Activated CD8-positive, alpha-beta memory T cell treated with anti-CD3 and anti-CD28 coated beads, Interleukin-2, amount 10 ng/mL, durations not matched to agents 7 days and 5 days (primary cell): Measurements from ENCODE around the gene RPS26. TPM values are rescaled to one million over a fixed set of nuclear protein-coding genes. Genes with fewer than 3 reads are reported as not detected.
"Not testable (repeated sequence)": the region's sequence is repeated elsewhere in the genome, so short reads cannot be mapped to it uniquely, and the experiment has no call there.

ENCODE experiments used
- ATAC-seq: fragments of 150-1000 bp; cut with Tn5 transposase; one replicate; pipeline ENCODE4 v1.10.0; 2021; ENCODE audit warnings: moderate library complexity
- CTCF ChIA-PET: fragments of 350-600 bp; sonication (Branson Sonifier 250); formaldehyde crosslinking; loops from one replicate; lab custom pipeline; 2021; ENCODE audit warnings: antibody characterized with exemption; lab: Charles Lee
- DNase-seq: peaks from one replicate; pipeline ENCODE4 v3.0.0-alpha.2; 2020
- H3K27ac Mint-ChIP-seq: one replicate; pipeline ENCODE4 v1.8.0; 2021; ENCODE audit warnings: mild to moderate bottlenecking, mixed read lengths
- H3K27me3 Mint-ChIP-seq: one replicate; pipeline ENCODE4 v1.8.0; 2021; ENCODE audit warnings: mixed read lengths
- H3K36me3 Mint-ChIP-seq: one replicate; pipeline ENCODE4 v1.8.0; 2021; ENCODE audit warnings: mild to moderate bottlenecking, mixed read lengths
- H3K4me1 Mint-ChIP-seq: one replicate; pipeline ENCODE4 v1.8.0; 2021; ENCODE audit warnings: mixed read lengths
- H3K4me3 Mint-ChIP-seq: one replicate; pipeline ENCODE4 v1.8.0; 2021; ENCODE audit warnings: mild to moderate bottlenecking, moderate library complexity, mixed read lengths
- H3K9me3 Mint-ChIP-seq: one replicate; pipeline ENCODE4 v1.8.0; 2022; ENCODE audit warnings: low read depth, mixed read lengths
- total RNA-seq, 2 experiments: library from RNA; stranded (reverse); gene quantifications; one replicate each; pipeline ENCODE4 v1.2.3, GENCODE V29; 2021

Gene RPS26
- total RNA-seq, 2 experiments from 2014 or later, result 27.9 to 42.2 TPM

GRCh38 chr12:56029666-56030293 lies 11.9 kb upstream of the RPS26 start:
- H3K27ac Mint-ChIP-seq, result no peak overlapping the region
- H3K9me3 Mint-ChIP-seq, result no peaks in the 10 kb centered on the region
- CTCF ChIA-PET, result interaction anchor here (0.5 to 5.6 kb wide), 23 partner anchors 9 to 316 kb away, joined by 3 to 92 read pairs (median 4); partner anchors contain the start of genes IKZF4, PA2G4 and SUOX
- peak; percentile 63 for DNase-seq
- H3K36me3 Mint-ChIP-seq, result peaks cover 61% of the 10 kb centered on the region
- peaks cover 44% of the 10 kb centered on the region for H3K4me1 Mint-ChIP-seq
- H3K4me3 Mint-ChIP-seq, result no peak overlapping the region
- H3K27me3 Mint-ChIP-seq, result no peaks in the 10 kb centered on the region
- peak; percentile 75 for ATAC-seq

- peaks cover 58% of the 10 kb centered on the region for H3K4me1 Mint-ChIP-seq
- H3K9me3 Mint-ChIP-seq, result no peaks in the 10 kb centered on the region
- ATAC-seq (no peak), DNase-seq (peak; percentile 46)
- H3K36me3 Mint-ChIP-seq, result peaks cover 62% of the 10 kb centered on the region
- H3K4me3 Mint-ChIP-seq, result no peak overlapping the region
- CTCF ChIA-PET, result interaction anchor here (1.0 to 1.1 kb wide), 2 partner anchors 17 to 36 kb away, joined by 3 read pairs; no protein-coding TSS in a partner anchor
- H3K27me3 Mint-ChIP-seq, result no peaks in the 10 kb centered on the region
- peak overlapping the region; percentile 48 for H3K27ac Mint-ChIP-seq
These were observed 9.7 kb upstream of the RPS26 start for GRCh38 chr12:56031987-56032386.

GRCh38 chr12:56034586-56035332 lies 7.0 kb upstream of the RPS26 start:
- CTCF ChIA-PET, result interaction anchor here (1.0 to 2.4 kb wide), 4 partner anchors 10 to 296 kb away, joined by 3 to 14 read pairs (median 4); no protein-coding TSS in a partner anchor
- H3K4me3 Mint-ChIP-seq, result no peak overlapping the region
- H3K36me3 Mint-ChIP-seq, result peaks cover 47% of the 10 kb centered on the region
- peak; percentile 76 for DNase-seq
- no peaks in the 10 kb centered on the region for H3K27me3 Mint-ChIP-seq
- peak; percentile 64 for ATAC-seq
- H3K4me1 Mint-ChIP-seq, result peaks cover 59% of the 10 kb centered on the region
- H3K9me3 Mint-ChIP-seq, result no peaks in the 10 kb centered on the region
- H3K27ac Mint-ChIP-seq, result peak overlapping the region; percentile 59

DNA sequence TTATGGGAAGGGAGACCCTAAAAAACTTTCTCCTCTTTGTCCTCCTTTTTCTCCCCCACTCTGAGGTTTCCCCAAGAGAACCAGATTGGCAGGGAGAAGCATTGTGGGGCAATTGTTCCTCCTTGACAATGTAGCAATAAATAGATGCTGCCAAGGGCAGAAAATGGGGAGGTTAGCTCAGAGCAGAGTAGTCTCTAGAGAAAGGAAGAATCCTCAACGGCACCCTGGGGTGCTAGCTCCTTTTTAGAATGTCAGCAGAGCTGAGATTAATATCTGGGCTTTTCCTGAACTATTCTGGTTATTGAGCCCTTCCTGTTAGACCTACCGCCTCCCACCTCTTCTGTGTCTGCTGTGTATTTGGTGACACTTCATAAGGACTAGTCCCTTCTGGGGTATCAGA lies 4.6 kb upstream of the RPS26 start:
- Mint-ChIP-seq H3K4me1 (peaks cover 62% of the 10 kb centered on the region), H3K27me3 (no peaks in the 10 kb centered on the region), H3K9me3 (no peaks in the 10 kb centered on the region), H3K36me3 (peaks cover 37% of the 10 kb centered on the region), H3K27ac (no peak overlapping the region), H3K4me3 (no peak overlapping the region)
- CTCF ChIA-PET, result interaction anchor here (1.5 to 5.5 kb wide), 4 partner anchors 15 to 299 kb away, joined by 5 to 58 read pairs (median 6); partner anchors contain the start of gene SUOX
- DNase-seq, result no peak
- ATAC-seq, result no peak

DNA sequence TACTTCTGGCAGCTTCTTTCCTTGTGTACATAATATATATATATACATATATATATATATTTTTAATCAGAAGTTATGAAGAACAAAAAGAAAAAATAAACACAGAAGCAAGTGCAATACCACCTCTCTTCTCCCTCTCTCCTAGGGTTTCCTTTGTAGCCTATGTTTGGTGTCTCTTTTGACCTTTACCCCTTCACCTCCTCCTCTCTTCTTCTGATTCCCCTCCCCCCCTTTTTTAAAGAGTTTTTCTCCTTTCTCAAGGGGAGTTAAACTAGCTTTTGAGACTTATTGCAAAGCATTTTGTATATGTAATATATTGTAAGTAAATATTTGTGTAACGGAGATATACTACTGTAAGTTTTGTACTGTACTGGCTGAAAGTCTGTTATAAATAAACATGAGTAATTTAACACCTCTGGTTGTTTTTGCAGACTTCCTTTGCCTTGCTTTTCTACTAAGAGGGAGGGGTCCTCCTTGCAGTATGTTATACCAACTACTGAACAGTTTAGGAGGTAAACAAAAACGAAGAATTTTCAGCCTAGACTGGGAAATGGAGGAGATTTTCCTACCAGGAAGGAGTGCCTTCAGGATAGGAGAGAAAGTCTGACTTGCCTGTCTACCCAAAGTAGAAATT lies 3.6 kb upstream of the RPS26 start:
- no peak overlapping the region for H3K27ac Mint-ChIP-seq
- H3K9me3 Mint-ChIP-seq, result no peaks in the 10 kb centered on the region
- no peak overlapping the region for H3K4me3 Mint-ChIP-seq
- no peaks in the 10 kb centered on the region for H3K27me3 Mint-ChIP-seq
- DNase-seq, result no peak
- peaks cover 60% of the 10 kb centered on the region for H3K4me1 Mint-ChIP-seq
- ATAC-seq, result no peak
- CTCF ChIA-PET, result interaction anchor here (1.5 to 5.5 kb wide), 4 partner anchors 16 to 299 kb away, joined by 5 to 58 read pairs (median 8); partner anchors contain the start of genes PA2G4 and SUOX
- H3K36me3 Mint-ChIP-seq, result peaks cover 35% of the 10 kb centered on the region

GRCh38 chr12:56040151-56040550 lies 1.6 kb upstream of the RPS26 start:
- Mint-ChIP-seq H3K27ac (peak overlapping the region; percentile 97), H3K27me3 (no peaks in the 10 kb centered on the region), H3K4me1 (peaks cover 56% of the 10 kb centered on the region), H3K9me3 (no peaks in the 10 kb centered on the region), H3K36me3 (peaks cover 41% of the 10 kb centered on the region), H3K4me3 (no peak overlapping the region)
- ATAC-seq, result no peak
- CTCF ChIA-PET, result interaction anchor here (1.0 to 5.5 kb wide), 10 partner anchors 8 to 302 kb away, joined by 3 to 58 read pairs (median 7); partner anchors contain the start of genes PA2G4, PYM1, RAB5B and SUOX
- DNase-seq, result no peak

- no peaks in the 10 kb centered on the region for H3K9me3 Mint-ChIP-seq
- CTCF ChIA-PET, result interaction anchor here (0.8 to 5.5 kb wide), 14 partner anchors 8 to 303 kb away, joined by 3 to 58 read pairs (median 4); partner anchors contain the start of genes ORMDL2, PA2G4, PYM1 and RAB5B
- H3K36me3 Mint-ChIP-seq, result peaks cover 35% of the 10 kb centered on the region
- DNase-seq (peak; percentile 44), ATAC-seq (no peak)
- peak overlapping the region; percentile 97 for H3K27ac Mint-ChIP-seq
- H3K4me1 Mint-ChIP-seq, result peaks cover 48% of the 10 kb centered on the region
- no peaks in the 10 kb centered on the region for H3K27me3 Mint-ChIP-seq
- H3K4me3 Mint-ChIP-seq, result peak overlapping the region; percentile 93
These were observed 661 bp upstream of the RPS26 start for GRCh38 chr12:56040963-56041551.

- ATAC-seq, DNase-seq, H3K27me3 Mint-ChIP-seq, H3K9me3 Mint-ChIP-seq, CTCF ChIA-PET: not testable (repeated sequence)
- peak overlapping the region; percentile 97 for H3K27ac Mint-ChIP-seq
- peak overlapping the region; percentile 93 for H3K4me3 Mint-ChIP-seq
- peaks cover 49% of the 10 kb centered on the region for H3K4me1 Mint-ChIP-seq
- H3K36me3 Mint-ChIP-seq, result peaks cover 32% of the 10 kb centered on the region
These were observed 704 bp downstream of the RPS26 start for GRCh38 chr12:56042430-56042813.

DNA sequence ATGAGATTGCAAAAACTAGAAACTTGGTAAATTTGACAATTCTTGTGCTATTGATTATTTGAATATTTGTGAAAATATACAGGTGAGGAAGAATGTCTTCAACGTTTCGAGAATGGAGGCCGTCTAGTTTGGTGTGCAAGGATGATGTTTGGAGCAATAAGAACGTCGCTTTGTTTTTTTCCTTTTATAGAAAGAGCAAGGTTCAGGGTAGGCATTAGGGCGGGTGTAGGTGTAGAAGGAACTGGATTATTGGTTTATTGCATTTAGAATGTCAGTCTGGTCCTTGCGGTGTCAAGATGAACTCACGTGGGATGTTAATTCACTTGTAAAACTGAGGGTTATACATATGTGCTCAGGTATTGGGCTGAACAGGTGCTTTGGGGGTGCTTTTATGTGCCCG lies 1.1 kb downstream of the RPS26 start:
- H3K36me3 Mint-ChIP-seq, result peaks cover 32% of the 10 kb centered on the region

GRCh38 chr12:56046027-56046780 lies 4.5 kb downstream of the RPS26 start:
- CTCF ChIA-PET, result interaction anchor here (1.0 to 4.7 kb wide), 24 partner anchors 13 to 591 kb away, joined by 3 to 45 read pairs (median 6); partner anchors contain the start of genes ESYT1, PA2G4, RNF41 and SMARCC2
- peaks cover 28% of the 10 kb centered on the region for H3K36me3 Mint-ChIP-seq
- ATAC-seq (no peak), DNase-seq (no peak)
- H3K9me3 Mint-ChIP-seq, result no peaks in the 10 kb centered on the region
- H3K27ac Mint-ChIP-seq, result peak overlapping the region; percentile 72
- H3K4me1 Mint-ChIP-seq, result peaks cover 28% of the 10 kb centered on the region
- H3K4me3 Mint-ChIP-seq, result no peak overlapping the region
- no peaks in the 10 kb centered on the region for H3K27me3 Mint-ChIP-seq

More for the DNA sequence above, 1.1 kb downstream of the RPS26 start:
- H3K27me3 Mint-ChIP-seq, result no peaks in the 10 kb centered on the region
- H3K4me3 Mint-ChIP-seq, result peak overlapping the region; percentile 93
- peak overlapping the region; percentile 97 for H3K27ac Mint-ChIP-seq
- ATAC-seq (no peak), DNase-seq (no peak)
- CTCF ChIA-PET, result interaction anchor here (2.4 to 2.7 kb wide), 2 partner anchors 46 to 75 kb away, joined by 11 to 15 read pairs; partner anchors contain the start of genes RPL41, SUOX and ZC3H10
- no peaks in the 10 kb centered on the region for H3K9me3 Mint-ChIP-seq
- H3K4me1 Mint-ChIP-seq, result peaks cover 47% of the 10 kb centered on the region

DNA sequence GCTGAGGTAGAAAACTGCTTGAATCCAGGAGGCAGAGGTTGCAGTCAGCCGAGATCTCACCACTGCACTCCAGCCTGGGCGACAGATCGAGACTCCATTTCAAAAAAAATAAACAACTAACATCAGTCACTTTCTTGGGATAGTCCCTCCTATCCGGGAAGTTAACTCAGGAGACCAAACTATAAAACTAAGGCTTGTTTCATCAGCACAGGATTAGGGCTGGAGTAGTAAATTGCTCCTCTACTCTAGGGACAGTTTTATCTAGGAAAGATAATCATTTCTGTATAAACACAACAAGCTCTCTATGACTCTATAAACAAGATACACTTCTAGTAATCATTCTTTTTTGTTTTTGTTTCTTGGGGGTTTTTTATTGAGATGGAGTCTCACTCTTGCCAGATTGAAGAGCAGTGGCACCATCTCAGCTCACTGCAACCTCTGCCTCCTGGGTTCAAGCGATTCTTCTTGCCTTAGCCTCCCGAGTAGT lies 11.7 kb downstream of the RPS26 start:
- Mint-ChIP-seq H3K36me3 (no peaks in the 10 kb centered on the region), H3K27ac (no peak overlapping the region), H3K4me1 (peaks cover 9% of the 10 kb centered on the region), H3K9me3 (no peaks in the 10 kb centered on the region), H3K4me3 (no peak overlapping the region), H3K27me3 (no peaks in the 10 kb centered on the region)
- CTCF ChIA-PET, result no interaction called here
- ATAC-seq, result no peak
- DNase-seq, result no peak

GRCh38 chr12:56059964-56060363 lies 18.2 kb downstream of the RPS26 start:
- ATAC-seq, H3K9me3 Mint-ChIP-seq, H3K27ac Mint-ChIP-seq, DNase-seq, H3K36me3 Mint-ChIP-seq, CTCF ChIA-PET, H3K27me3 Mint-ChIP-seq, H3K4me3 Mint-ChIP-seq: not testable (repeated sequence)
- peaks cover 11% of the 10 kb centered on the region for H3K4me1 Mint-ChIP-seq
